ENCODE measurements around the gene CELSR1.
A peak's percentile ranks its signal among the peaks of the same experiment; 100 is the strongest.

CELSR1 gene

DNA sequence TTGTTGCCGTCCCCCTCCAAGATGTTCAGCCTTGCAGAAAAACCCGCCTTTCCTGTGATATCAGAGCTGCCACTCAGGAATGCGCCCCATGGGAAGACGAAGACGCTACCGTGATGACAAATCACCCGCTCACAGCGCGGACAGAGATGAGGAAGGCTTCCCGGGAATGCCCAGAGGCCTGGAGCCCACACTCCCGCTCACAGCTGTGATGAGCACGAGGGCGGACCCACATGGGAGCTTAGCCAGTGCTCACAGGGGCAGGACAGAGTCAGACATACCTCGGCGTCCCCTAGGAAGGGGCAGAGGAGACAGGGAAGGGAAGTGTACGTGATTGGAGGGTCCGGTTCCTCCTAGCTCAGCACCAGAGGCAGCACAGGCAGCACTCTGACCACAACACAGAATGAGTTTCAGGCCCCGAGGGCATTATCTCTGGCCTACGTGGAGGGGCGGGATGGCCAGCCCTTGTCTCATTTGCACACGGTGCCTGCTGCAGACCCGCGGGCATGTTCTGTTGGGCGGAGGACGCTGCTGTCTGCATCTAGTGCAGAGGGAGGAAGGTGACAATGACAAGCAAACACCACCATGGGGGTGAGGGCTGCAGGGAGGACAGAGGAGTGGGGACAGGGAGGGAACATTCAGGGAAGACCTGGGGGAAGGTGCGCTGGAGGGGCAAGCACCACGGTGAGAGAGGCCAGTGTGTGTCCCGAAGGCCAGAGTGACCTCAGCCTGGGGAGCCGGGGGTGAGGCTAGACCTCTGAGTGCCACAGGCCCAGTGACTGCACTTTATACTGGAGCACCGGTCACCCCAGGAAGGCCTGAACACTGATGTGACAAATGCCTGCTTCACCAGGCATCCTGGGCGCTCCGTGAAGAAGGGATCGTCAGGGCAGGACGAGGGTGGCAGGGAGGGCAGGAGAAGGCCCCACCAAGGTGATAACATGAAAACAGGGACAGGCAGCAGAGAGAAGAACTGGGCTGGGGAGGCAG, 79.6 kb downstream of the CELSR1 start:
- DNase-seq = no peak

DNA sequence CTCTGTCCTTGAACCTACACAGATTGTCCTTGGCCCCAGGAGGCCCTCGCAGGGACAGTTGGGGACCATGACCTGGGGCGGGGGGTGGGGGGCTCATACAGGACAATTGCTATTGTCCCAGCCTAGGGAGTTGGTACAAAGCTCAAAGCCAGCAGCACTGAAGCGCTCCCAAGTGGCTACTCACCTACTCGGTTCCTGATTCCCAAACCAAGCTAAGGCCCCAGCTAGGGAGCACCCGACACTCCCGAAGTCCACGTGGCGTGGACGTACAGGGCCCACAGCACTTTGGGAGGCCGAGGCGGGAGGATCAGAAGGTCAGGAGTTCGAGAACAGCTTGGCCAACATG, 80.6 kb downstream of the CELSR1 start:
- no peak for DNase-seq

DNA sequence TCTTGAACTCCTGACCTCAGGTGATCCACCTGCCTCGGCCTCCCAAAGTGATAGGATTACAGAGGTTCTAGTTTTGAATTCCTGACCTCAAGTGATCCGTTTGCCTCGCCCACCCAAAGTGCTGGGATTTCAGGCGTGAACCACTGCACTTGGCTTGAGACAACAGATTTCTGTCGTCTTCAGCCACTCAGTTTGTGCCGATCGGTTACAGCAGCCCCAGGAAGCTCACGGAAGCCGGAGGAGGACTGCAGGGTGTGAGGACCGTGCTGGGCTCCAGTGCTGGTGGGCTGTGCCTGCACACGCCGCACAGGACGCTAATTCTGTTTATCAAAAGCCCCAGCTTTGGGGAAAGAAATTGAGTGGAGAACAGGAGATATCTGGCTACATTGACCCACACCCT, 82.0 kb downstream of the CELSR1 start:
- DNase-seq = no peak

DNA sequence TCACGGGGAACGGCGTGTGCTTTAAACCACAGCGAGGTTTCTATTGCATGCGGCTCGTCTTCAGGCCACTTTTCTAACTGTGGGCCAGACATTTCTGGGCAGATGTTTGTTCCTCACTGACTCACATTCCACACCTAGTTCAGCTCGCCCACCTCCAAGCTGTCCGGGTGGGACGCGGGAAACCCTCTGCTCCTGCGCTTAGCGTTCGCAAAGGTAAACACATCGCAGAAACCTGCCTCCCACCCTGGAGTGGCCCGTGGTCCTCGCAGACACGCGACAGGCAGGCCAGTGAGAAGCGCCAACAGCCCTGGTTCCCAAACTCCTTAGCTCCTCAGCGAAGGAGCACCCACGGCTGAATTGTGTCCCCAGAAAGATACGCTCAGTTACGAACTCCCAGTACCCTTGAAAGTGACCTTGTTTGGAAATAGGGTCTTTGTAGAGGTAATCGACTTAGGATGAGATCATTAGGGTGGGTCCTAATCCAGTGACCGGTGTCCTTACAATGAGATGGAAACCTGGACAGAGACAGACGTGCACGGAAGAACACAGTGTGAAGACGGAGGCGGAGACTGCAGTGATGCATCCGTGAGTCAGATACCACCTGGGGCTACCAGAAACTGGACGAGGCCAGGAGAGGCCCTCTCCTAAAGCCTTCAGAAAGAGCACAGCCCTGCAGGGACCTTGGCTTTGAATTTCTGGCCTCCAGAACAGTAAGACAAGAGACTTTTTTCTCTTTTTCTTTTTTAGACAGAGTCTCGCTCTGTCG, 82.7 kb downstream of the CELSR1 start:
- DNase-seq = no peak

DNA sequence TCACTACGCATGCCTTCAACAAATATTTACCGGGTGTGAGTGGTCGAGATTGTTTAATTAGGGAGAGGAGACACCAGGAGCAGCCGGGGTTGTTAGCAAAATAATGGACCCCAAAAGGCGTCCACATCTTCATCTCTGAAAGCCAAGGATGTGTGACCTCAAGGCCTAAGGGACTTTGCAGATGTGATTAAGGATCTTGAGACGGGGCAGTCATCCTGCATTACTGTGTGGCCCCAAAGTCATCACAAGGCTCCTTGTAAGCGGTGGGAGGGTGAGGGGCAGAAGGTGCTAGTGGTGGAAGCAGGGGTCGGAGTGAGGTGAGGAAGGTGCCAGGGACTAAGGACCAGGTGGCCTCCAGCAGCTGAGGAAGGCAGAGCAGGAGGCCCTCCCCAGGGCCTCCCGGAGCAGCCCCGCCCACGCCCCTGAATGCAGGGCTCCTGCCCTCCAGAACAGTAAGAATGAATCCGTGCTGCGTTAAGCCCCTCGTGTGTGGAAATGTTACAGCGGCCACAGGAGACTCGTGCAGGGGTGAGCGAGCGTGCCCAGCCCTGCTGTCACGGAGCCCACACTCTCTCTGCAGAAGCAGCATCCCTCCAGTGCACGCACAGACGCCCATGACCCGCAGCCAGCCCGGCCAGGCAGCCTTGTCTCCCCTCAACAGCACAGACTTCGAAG, 83.5 kb downstream of the CELSR1 start:
- DNase-seq = no peak

DNA sequence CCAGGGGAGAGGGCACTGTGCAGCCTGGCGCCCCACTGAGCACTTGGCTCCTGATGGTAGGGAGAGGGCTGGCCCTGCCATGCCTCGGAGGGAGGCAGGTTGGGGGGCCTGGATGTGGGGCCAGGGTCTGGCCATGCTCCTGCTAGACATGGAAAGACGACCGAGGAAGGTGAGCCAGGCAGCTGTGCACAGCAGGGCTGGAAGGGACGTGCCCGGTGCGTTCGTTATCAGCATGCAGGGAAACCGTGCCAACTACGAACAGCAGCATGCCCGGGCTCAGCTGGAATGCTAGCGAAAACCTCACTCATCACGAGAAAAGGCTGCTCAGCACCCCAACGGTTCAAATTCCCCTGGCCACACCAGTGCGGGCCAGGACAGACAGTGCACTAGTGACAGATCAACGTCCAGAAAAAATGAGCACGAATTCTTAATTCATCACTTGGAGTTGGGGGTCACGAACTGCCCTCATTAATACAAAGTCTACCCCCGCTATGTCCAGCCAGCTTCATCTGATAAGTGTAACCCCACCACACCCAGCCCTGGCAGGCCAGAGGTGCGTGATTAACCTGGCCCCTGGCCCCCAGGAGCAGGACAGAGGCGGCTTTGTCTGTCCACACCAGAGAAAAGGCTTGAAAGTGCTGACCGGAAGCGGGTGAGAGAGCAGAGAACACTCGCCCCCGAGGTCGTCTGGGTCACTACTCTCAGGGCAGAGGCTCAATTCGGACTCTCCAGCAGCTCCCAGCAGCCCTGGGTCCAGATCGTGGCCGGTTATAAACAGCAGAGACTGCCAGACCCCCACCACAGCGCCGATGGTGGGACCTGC, 84.2 kb downstream of the CELSR1 start:
- DNase-seq = peak; percentile 53

DNA sequence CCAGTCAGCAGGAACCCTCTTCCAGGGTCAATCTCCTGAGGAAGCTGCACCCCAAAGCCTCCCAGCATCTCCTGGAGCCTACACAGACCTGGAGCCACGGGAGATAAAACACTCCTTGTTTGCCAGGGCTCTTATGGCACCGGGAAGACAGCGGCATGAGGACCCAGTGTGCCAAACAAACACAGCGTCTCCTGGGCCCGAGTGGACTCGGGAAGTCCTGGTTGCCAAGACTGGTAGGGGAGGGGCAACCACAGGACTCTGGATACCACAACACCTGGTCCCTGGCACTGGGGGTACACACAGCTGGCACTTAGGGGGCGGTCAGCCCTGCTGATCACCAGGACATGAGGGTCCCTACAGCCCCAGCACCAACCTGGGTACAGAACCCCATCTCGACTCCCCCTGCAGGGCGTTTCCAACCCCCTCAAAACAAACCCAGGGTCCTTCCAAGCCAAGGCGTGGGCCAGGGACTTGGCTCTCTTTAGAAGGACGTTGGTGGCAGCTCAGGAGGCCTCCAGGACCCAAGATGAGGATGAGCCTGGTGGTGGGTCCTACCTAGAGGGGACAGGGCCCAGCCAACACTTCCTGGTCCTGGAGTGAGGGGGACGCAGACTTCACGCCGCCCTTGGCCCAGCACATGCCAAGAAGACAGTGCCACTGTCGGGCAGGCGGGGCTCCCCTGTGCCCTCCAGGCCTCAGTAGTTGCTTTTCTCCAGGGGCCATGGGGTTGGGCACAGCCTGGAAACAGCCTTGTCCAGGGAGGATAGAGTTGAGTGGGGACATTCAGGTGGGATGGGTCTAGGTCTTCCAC, 85.0 kb downstream of the CELSR1 start:
- DNase-seq = no peak

DNA sequence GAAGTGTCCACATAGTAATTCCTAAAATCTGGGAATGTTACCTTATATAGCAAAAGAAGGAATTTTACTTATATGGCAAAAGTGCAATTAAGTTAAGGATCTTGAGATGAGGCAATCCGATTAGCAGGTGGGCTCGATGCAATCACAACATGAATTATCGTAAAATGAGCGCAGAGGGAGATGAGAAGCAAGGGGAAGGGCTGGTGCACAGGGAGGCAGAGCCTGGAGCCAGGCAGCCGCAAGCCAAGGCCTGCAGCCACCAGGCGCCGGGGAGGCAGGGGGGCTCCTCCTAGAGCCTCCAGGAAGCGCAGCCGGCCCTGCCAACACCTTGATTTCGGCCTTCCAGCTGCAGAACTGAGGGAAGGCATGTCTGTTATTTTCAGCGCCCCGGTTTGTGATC, 85.7 kb downstream of the CELSR1 start:
- peak; percentile 25 for DNase-seq

DNA sequence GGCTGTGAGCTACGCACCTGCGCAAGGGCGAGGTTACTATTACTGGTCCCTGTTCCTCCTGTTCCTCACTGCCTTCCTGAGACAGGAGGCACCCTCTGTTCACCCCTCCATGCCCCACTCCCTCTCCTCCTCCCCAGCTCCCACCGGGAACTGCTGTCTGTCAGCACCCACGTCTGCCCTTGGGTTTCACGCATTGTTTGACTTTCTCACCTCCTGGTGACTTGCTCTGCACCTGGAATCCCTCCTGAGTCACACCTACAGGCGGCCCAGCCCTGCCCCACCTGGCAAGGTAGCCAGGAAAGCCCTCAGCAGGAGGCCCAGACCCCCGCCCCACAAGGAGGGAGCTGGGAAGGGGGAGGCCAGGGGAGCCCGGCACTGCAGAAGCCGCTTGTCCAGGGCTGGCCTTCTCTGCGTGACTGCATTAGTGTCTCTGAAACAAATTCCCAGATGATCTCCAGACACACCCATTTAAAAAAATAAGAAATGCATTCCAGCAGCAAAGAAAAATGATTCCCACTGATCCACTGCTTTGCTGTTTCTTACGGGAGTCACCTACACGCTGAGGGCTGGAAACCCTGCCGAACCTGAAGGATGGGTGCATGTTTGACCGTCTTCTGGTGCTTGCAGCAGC, 86.4 kb downstream of the CELSR1 start:
- DNase-seq = peak; percentile 77

DNA sequence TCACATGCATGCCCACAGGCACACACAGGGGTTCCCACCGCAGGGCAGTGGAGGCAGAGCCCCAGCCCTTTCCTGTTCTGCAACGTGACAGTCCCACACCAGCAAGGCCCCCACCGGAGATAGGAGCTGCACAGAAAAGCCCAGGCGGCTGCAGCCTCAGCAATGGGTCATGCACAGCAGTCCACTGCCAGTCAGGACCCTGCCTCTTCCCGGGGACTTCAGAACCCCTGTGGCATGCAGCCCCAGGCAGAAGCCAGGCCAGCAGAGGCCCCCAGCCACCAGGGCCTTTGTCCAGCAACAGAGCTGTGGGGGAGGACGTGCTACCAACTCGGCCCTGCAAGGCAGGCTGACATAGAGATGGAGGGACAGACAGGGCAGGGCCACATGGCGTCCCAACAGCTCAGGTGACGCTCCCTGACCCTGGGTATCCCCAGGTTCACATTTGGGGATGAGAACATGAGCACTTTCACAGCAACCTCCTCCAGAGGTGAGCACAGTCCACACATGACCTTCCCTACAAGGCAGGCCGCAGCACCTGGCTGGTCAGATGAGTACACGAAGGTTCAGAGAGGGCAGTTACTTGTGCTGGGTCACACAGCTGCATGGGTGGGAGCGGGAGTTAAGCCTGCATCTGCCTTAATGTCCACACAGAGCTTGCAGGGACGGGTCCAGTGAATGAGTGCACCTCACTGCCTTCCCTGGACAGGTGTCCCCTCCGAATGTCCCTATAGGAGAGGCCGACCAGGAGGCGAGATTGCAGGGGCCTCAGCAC, 87.3 kb downstream of the CELSR1 start:
- DNase-seq = no peak

DNA sequence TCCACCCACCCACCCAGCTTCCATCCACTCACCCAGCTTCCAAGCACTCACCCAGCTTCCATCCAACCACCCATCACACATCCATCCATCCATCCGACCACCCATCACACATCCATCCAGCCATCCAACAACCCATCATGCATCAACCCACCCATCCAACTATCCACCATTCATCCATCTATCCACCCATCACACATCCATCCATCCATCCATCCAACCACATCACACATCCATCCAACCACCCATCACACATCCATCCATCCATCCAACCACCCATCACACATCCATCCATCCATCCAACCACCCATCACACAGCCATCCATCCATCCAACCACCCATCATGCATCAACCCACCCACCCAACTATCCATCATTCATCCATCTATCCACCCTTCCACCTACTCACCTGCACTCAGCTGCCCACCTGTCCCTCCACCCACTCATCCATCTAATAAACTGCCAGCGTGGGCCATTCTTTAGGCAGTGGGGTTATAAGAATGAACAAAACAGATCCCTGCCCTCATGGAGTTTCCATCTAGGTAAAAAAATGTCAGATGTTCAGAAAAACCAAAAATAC, 88.2 kb downstream of the CELSR1 start:
- DNase-seq = no peak

DNA sequence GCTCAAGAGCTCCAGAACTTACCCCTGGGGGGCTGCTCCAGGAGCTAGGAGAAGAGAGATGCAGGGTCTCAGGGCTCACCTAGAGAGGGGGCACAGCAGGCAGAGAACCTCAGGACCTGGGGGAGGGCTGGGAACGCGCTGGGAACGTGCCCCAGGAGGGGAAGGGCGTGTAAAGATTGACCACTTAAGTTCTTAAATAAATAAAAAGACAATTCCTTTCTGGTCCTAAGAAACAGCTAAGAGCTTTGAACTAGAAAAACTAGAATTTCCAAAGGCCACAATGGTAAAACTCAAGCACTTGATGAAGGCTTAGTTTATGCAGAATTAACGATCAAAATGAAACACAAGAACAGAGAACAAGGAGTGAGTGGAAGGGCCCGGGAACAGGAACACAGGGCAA, 89.1 kb downstream of the CELSR1 start:
- DNase-seq = no peak

DNA sequence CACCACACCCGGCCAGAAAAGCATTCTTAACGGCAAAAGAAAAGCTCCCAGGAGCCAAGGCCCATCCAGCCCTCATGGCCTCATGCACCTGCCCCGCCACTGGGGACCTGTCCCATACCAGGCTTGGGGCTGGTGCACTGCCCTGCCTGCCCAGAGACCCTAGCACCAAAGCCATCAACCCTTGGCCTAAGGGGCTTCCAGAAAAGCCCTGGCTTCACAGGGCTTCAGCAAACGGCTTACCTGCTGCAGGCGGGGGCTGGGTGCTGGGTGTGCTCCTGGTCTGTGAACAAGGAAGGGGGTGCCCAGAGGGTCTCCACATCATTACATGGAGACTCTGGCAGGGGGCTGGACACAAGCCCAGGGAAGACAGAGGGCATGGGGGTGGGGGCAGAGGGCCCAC, 89.5 kb downstream of the CELSR1 start:
- DNase-seq = no peak

DNA sequence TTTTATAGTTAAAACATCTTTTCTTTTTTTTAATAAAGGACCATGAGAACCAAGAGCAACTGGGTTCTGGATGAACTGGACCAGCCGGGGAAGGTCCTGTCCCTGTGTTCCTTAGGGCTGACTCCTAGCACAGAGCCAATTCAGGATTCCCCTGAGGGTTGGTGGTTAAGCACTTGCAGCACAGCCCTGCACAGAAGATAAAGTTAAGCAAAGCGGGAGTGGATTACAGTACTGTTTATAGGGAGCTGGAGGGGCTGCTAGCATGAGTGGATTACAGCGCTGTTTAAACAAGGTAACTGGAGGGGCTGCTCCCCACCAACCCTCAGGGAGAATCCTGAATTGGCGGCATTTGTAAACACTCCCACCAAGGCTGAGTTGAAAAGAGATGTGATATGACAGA, 90.6 kb downstream of the CELSR1 start:
- DNase-seq = peak; percentile 89

DNA sequence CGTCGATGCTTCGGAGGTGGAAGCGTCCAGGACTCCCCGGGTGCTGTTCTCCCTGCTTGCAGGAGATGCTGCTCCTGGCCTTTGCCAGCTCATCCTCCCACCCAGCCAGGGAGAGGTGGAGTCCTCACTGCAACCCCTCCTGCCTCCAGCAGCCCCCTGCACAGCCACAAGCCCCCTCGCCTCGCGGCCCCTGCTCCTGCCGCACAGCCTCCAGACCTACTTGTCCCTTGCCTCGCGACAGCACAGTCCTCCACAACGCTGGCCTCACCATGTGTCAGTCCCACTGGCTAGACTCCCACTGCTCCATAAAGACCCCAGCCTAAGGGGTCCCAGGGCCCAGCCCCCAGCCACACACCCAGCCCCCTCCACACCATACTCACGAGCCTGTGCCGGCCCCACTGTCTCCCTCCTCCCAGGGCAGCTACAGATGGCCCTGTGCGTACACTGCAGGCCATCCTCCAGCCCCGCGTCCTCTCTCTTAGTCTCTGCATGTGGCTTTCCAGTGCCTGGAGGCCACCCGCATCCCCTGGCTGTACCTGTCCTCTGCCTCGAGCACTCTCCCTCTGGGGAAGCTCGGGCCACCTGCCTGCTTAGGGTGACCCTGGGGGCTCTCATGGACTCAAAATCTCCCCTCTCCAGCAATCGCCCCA, 91.5 kb downstream of the CELSR1 start:
- peak; percentile 63 for DNase-seq

DNA sequence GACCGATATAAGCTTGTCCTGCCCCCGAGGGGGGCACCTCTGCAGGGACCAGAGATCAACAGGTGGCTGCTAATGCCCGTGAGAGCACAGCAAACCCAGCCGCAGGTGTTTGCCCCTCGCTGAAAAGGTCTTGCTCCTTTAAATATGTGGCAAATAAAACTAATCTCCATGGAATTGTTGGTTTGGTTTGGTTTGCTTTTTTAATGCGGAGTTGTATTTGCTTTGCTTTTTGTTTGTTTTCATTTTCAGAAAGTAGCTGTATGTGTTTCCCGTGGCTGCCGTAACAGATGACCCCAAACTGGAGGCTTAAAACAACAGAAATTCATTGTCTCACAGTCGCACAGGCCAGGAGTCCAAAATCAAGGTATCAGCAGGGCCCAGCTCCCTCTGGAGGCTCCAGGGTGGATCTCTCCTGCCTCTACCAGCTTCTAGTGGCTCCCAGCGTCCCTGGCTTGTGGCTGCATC, 93.0 kb downstream of the CELSR1 start:
- DNase-seq = peak; percentile 72

DNA sequence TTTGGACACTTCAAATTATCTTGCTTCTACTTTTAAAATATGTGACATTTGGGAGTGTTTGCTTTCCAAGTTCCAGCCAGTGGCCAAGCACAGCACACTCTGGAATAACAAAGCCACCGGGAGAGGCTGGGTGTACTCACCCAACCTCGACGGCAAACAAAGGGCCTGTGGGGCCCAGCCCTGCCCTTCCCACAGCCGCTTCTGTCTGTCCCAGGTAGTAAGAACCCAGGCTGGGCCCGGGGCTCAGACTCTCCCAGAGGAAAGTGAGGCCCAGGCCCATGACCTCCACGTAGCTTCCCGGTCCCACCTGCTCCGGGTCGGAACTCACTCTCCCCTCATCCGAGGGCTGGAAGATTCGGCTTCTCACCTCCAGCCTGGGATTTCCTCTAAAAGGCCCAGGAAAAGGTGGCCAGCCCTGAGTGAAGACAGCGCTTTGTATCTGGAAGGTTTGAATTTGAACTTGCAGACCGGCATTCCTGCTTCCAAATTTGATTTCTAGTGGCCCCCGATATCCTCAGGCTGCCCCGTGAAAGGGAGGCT, 93.5 kb downstream of the CELSR1 start:
- peak; percentile 72 for DNase-seq

DNA sequence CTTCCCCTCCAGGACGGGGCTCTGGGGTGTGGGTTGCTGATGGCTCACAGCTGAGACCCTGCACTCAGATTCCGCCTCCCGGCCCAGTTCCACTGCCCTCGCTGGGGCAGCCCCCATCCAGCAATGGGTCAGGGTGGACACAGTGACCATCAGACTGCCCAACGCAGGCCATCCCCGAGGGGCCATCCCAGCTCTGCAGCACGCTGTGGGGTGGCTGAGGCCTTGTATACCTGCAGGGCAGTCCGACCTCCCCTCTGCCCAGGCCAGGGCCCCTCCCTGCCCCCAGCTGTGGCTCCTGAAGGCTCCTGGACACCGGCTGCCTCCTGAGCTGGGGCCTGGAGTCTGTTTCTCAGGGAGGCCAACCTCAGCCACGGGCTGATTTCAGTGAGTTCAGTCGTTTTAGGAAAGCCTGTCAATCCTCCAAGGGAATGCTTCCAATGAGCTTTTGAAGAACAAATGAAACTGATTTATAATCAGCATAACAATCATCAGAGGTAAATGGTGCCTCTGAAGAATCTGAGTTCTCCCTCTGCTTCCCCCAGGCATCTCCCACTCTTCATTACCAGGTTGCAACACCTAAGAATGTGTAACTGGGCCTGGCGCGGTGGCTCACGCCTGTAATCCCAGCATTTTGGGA, 95.1 kb downstream of the CELSR1 start:
- no peak for DNase-seq
